ENCODE results near the gene MAN1C1.
"Not testable (repeated sequence)": the region's sequence is repeated elsewhere in the genome, so short reads cannot be mapped to it uniquely, and the experiment has no call there.

Gene MAN1C1

GRCh38 chr1:25634066-25634465 lies 17.5 kb downstream of the MAN1C1 start:
- DNase-seq (ENCODE audit: low read depth, low spot score): no peak

- DNase-seq (ENCODE audit: low read depth, low spot score): no peak
Observed at GRCh38 chr1:25634896-25635295, 18.3 kb downstream of the MAN1C1 start.

GRCh38 chr1:25636141-25636540 lies 19.6 kb downstream of the MAN1C1 start:
- DNase-seq (ENCODE audit: low read depth, low spot score): not testable (repeated sequence)

GRCh38 chr1:25640646-25641328 lies 24.2 kb downstream of the MAN1C1 start:
- DNase-seq (ENCODE audit: low read depth, low spot score): no peak

- DNase-seq (ENCODE audit: low read depth, low spot score): no peak
Observed at GRCh38 chr1:25641329-25641725, 24.7 kb downstream of the MAN1C1 start.

GRCh38 chr1:25641931-25642573 lies 25.5 kb downstream of the MAN1C1 start:
- DNase-seq (ENCODE audit: low read depth, low spot score): peak; percentile 35

- peak; percentile 18 for DNase-seq (ENCODE audit: low read depth, low spot score)
Observed at GRCh38 chr1:25642574-25643108, 26.1 kb downstream of the MAN1C1 start.

- DNase-seq (ENCODE audit: low read depth, low spot score): no peak
Observed at GRCh38 chr1:25643929-25644328, 27.3 kb downstream of the MAN1C1 start.

- DNase-seq (ENCODE audit: low read depth, low spot score): no peak
Observed at GRCh38 chr1:25644962-25645361, 28.4 kb downstream of the MAN1C1 start.

GRCh38 chr1:25645637-25646400 lies 29.2 kb downstream of the MAN1C1 start:
- no peak for DNase-seq (ENCODE audit: low read depth, low spot score)

GRCh38 chr1:25647106-25647505 lies 30.5 kb downstream of the MAN1C1 start:
- no peak for DNase-seq (ENCODE audit: low read depth, low spot score)

GRCh38 chr1:25647863-25648262 lies 31.3 kb downstream of the MAN1C1 start:
- no peak for DNase-seq (ENCODE audit: low read depth, low spot score)

- no peak for DNase-seq (ENCODE audit: low read depth, low spot score)
Observed at GRCh38 chr1:25648681-25649440, 32.3 kb downstream of the MAN1C1 start.

GRCh38 chr1:25649505-25650288 lies 33.1 kb downstream of the MAN1C1 start:
- no peak for DNase-seq (ENCODE audit: low read depth, low spot score)

- DNase-seq (ENCODE audit: low read depth, low spot score): no peak
Observed at GRCh38 chr1:25650289-25650576, 33.6 kb downstream of the MAN1C1 start.

- no peak for DNase-seq (ENCODE audit: low read depth, low spot score)
Observed at GRCh38 chr1:25651036-25651640, 34.5 kb downstream of the MAN1C1 start.

- DNase-seq (ENCODE audit: low read depth, low spot score): no peak
Observed at GRCh38 chr1:25651824-25652741, 35.5 kb downstream of the MAN1C1 start.

GRCh38 chr1:25653558-25653957 lies 37.0 kb downstream of the MAN1C1 start:
- DNase-seq (ENCODE audit: low read depth, low spot score): no peak

- DNase-seq (ENCODE audit: low read depth, low spot score): no peak
Observed at GRCh38 chr1:25654109-25654660, 37.6 kb downstream of the MAN1C1 start.

Measured in smooth muscle cell of the brain vasculature (primary cell).